Loucy (cell line): ENCODE results near the gene BARX1.

Experiments used
- H2AFZ ChIP-seq: fragments of 200-600 bp; sonication (generic); 2 replicates; pipeline ENCODE4 v1.6.0; 2016; ENCODE audit warnings: antibody characterized with exemption, mild to moderate bottlenecking, low read length, moderate library complexity
- H3F3A ChIP-seq: fragments of 200-600 bp; 2 replicates; pipeline ENCODE4 v1.6.0; 2016; ENCODE audit warnings: antibody characterized with exemption, low read depth, mild to moderate bottlenecking
- H3K27me3 ChIP-seq: fragments of 200-600 bp; sonication (generic); 2 replicates; pipeline ENCODE4 v1.6.1; 2014; ENCODE audit warnings: low read length, mild to moderate bottlenecking; ENCODE audit not compliant: insufficient read depth, poor library complexity, severe bottlenecking
- H3K36me3 ChIP-seq: fragments of 200-600 bp; sonication (generic); 2 replicates; pipeline ENCODE4 v1.6.1; 2016; ENCODE audit warnings: low read length; ENCODE audit not compliant: insufficient read depth
- H3K4me1 ChIP-seq: fragments of 200-600 bp; sonication (generic); 2 replicates; pipeline ENCODE4 v1.5.1; 2014; ENCODE audit warnings: low read length, mild to moderate bottlenecking; ENCODE audit not compliant: insufficient read depth, poor library complexity, severe bottlenecking
- H3K4me2 ChIP-seq: fragments of 200-600 bp; sonication (generic); 2 replicates; pipeline ENCODE4 v1.6.0; 2014; ENCODE audit warnings: antibody characterized with exemption, low read length, low read depth, mild to moderate bottlenecking; ENCODE audit not compliant: poor library complexity, severe bottlenecking
- H3K4me3 ChIP-seq: fragments of 200-600 bp; sonication (generic); 2 replicates; pipeline ENCODE4 v1.5.1; 2014; ENCODE audit warnings: low read length, mild to moderate bottlenecking, mixed read lengths; ENCODE audit not compliant: poor library complexity, severe bottlenecking
- H3K79me2 ChIP-seq: fragments of 200-600 bp; sonication (generic); 2 replicates; pipeline ENCODE4 v1.6.1; 2014; ENCODE audit warnings: low read length; ENCODE audit not compliant: insufficient read depth
- H3K9ac ChIP-seq: fragments of 200-600 bp; sonication (generic); 2 replicates; pipeline ENCODE4 v1.6.0; 2014; ENCODE audit warnings: mild to moderate bottlenecking, low read depth, low read length, moderate library complexity; ENCODE audit not compliant: poor library complexity, severe bottlenecking
- H3K9me2 ChIP-seq: fragments of 200-600 bp; sonication (generic); replicated peaks from 2 replicates; pipeline ENCODE4 v1.6.1; 2016; ENCODE audit warnings: low read depth, low read length, mixed read lengths
- H3K9me3 ChIP-seq: fragments of 200-600 bp; sonication (generic); 2 replicates; pipeline ENCODE4 v1.6.1; 2014; ENCODE audit warnings: mild to moderate bottlenecking, antibody characterized with exemption, low read length, low read depth; ENCODE audit not compliant: insufficient read depth
- H4K20me1 ChIP-seq: fragments of 200-600 bp; sonication (generic); 2 replicates; pipeline ENCODE4 v1.6.0; 2014; ENCODE audit warnings: antibody characterized with exemption, low read length, mild to moderate bottlenecking; ENCODE audit not compliant: insufficient read depth, poor library complexity, severe bottlenecking
- EZH2phosphoT487 ChIP-seq: fragments of 200-600 bp; IDR thresholded peaks from 2 replicates; pipeline ENCODE4 v1.6.1; 2018; ENCODE audit warnings: antibody characterized with exemption, mild to moderate bottlenecking, moderate library complexity, borderline replicate concordance
- TF ChIP-seq, protein P1 (sequence below): fragments of 200-600 bp; sonication (generic); conservative IDR thresholded peaks from 2 replicates; pipeline ENCODE4 v1.5.1; 2014; ENCODE audit warnings: mild to moderate bottlenecking, antibody characterized with exemption, low read length

BARX1 gene

DNA sequence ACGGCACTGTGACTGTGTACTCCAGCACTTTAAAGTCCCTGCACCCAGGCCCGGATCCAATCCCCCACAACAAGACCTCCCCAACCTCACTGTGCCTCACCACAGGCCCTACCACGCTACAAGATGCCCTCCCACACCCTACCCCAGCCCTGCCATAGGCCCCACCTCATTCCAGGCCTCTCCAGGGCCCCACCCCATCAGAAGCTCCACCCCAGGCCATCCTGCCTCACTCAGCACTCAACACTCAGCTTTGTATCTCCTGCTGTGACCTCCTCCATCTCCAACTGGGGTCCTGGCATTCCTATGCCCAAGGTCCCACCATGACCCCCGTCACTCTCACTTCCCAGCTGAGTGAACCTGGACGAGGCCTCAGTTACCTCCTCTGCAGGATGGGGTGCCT, 38.8 kb downstream of the BARX1 start:
- Histone ChIP-seq H3K4me3 (no peak overlapping the region), H3K4me1 (no peaks in the 10 kb centered on the region), H3K27me3 (no peaks in the 10 kb centered on the region), H3K79me2 (no peaks in the 10 kb centered on the region), H3K9ac (no peak overlapping the region), H3K9me3 (no peaks in the 10 kb centered on the region), H3F3A (no peaks in the 10 kb centered on the region), H3K9me2 (no peaks in the 10 kb centered on the region), H2AFZ (no peak overlapping the region), H4K20me1 (no peaks in the 10 kb centered on the region), H3K4me2 (no peak overlapping the region), H3K36me3 (no peaks in the 10 kb centered on the region)
- TF ChIP-seq, protein P1, sequence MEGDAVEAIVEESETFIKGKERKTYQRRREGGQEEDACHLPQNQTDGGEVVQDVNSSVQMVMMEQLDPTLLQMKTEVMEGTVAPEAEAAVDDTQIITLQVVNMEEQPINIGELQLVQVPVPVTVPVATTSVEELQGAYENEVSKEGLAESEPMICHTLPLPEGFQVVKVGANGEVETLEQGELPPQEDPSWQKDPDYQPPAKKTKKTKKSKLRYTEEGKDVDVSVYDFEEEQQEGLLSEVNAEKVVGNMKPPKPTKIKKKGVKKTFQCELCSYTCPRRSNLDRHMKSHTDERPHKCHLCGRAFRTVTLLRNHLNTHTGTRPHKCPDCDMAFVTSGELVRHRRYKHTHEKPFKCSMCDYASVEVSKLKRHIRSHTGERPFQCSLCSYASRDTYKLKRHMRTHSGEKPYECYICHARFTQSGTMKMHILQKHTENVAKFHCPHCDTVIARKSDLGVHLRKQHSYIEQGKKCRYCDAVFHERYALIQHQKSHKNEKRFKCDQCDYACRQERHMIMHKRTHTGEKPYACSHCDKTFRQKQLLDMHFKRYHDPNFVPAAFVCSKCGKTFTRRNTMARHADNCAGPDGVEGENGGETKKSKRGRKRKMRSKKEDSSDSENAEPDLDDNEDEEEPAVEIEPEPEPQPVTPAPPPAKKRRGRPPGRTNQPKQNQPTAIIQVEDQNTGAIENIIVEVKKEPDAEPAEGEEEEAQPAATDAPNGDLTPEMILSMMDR: no peak
- TF ChIP-seq EZH2phosphoT487: no peak

DNA sequence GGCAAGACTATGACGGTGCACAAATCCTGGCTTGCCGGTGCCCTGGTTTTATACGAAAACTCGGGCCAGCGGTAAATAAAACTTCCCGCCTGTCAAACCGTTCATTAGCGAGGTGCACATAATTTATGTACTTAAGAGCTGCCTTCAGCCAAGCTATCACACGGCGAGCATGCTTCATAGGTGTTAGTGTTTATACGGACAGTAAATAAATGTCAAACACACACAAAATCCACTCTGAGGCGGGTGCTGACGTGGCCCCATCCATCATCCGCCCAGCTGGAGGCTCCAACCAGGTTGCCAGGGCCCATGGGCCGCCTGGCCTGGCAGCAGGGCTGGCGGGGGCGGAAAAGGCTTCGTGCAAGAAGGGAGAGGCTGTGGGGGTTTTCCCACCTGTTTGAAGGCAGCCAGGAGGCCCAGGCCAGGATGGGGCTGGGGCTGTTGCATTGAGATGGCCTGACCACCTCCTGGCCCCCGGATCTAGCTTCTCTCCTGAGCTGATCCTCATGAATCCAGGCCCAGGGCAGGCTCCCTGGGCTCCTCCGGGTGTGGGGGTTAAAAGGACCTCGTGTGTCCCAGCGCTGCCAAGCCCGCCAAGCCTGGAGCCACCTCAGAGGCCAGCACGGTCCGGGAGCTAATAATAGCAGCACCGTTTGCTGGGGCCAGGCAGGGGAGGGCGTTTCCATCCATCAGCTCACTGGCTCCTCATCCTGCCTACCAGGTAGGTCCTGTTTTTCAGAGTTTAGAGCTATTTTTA, 43.2 kb downstream of the BARX1 start:
- Histone ChIP-seq H3K9ac (no peak overlapping the region), H3K9me2 (no peaks in the 10 kb centered on the region), H3K36me3 (no peaks in the 10 kb centered on the region), H2AFZ (no peak overlapping the region), H3K4me3 (no peak overlapping the region), H3K9me3 (no peaks in the 10 kb centered on the region), H3K79me2 (no peaks in the 10 kb centered on the region), H3K4me1 (no peaks in the 10 kb centered on the region), H3K27me3 (no peaks in the 10 kb centered on the region), H3F3A (no peaks in the 10 kb centered on the region), H3K4me2 (no peak overlapping the region), H4K20me1 (no peaks in the 10 kb centered on the region)
- TF ChIP-seq, protein P1: no peak
- TF ChIP-seq EZH2phosphoT487: no peak

DNA sequence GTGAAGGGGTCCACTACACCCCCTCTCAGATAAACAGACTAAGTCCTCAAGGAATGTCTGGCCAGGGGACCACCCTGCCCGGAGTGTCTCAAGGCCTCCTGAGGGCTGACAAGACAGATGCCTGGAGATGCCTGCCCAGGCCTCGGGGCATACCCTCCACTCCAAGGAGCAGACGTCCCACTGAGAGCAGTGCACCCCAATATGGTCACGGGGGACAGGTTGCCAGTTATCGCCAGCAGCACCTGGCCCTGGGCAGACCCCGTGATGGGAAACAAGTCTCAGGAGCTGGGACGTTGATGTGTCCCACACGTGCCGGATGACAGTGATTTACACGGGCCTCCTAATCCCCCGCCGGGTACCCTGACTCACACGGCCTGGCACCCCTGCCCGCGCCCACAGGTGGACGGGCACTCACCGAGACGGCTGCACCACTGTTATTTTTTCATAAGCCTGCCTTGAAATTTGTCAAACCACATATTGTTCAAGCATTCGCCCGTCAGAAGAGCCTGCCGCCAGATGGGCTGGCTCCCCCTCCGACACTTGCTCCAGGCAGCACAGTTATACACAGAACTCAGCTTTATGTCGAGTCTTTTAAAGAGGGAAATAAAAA, 43.9 kb downstream of the BARX1 start:
- Histone ChIP-seq H4K20me1 (no peaks in the 10 kb centered on the region), H3K79me2 (no peaks in the 10 kb centered on the region), H3K36me3 (no peaks in the 10 kb centered on the region), H3K4me3 (no peak overlapping the region), H3K27me3 (no peaks in the 10 kb centered on the region), H3K9me2 (no peaks in the 10 kb centered on the region), H2AFZ (no peak overlapping the region), H3K9ac (no peak overlapping the region), H3K4me2 (no peak overlapping the region), H3K4me1 (no peaks in the 10 kb centered on the region), H3F3A (no peaks in the 10 kb centered on the region), H3K9me3 (no peaks in the 10 kb centered on the region)
- TF ChIP-seq, protein P1: no peak
